ENCODE data around the gene ACBD6. TPM values are rescaled to one million over a fixed set of nuclear protein-coding genes. Genes with fewer than 3 reads are reported as not detected.

ACBD6 gene
- total RNA-seq, 4 donors from 2014 or later: 31.3 to 43.1 (median 36.9) TPM

DNA sequence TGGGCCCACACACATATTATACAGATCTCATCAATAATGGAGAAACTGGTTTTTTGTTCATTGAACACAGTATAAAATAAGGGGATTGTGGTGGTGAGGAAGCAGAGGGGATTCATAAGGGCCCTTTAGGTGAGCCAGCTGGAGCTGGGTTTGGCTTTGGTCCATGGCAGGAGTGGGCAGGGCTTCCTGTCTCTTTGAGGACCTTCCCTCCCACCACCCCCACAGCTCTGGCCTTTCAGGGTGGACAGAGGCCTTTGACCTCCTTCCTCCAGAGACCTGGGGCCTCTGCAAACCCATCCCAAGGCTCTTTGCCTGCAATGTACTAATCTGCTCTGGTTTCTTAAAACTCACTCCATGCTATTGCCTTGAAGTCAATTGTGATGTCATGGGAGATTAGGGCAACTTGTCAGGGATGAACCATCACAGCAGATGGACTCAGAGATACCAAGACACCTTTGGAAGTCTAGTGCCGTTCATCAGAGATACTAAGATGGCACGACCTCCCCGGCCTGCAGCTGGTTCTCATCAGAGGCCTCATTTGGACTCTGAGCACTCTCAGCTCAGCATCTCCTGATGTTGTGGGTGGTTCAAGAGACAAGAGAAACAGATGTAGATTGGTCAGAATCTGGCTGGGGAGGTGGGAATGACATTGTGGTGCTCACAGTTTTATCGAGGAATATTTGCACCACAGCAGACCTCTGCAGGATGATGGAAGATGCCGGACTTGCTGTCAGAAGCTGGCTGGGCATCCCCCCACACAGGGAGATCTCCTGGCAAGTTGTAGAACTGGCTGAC lies 234.4 kb downstream of the ACBD6 start:
- intact Hi-C loops (cut with DNase I; ENCODE audit: low total_unique reads): no loop called here
- no peak overlapping the region for H3K4me3 ChIP-seq (ENCODE audit: low read depth, poor library complexity, severe bottlenecking)
- no peak for TF ChIP-seq POLR2A (IDR thresholded peaks at IDR 0.05)
- TF ChIP-seq, protein P1, sequence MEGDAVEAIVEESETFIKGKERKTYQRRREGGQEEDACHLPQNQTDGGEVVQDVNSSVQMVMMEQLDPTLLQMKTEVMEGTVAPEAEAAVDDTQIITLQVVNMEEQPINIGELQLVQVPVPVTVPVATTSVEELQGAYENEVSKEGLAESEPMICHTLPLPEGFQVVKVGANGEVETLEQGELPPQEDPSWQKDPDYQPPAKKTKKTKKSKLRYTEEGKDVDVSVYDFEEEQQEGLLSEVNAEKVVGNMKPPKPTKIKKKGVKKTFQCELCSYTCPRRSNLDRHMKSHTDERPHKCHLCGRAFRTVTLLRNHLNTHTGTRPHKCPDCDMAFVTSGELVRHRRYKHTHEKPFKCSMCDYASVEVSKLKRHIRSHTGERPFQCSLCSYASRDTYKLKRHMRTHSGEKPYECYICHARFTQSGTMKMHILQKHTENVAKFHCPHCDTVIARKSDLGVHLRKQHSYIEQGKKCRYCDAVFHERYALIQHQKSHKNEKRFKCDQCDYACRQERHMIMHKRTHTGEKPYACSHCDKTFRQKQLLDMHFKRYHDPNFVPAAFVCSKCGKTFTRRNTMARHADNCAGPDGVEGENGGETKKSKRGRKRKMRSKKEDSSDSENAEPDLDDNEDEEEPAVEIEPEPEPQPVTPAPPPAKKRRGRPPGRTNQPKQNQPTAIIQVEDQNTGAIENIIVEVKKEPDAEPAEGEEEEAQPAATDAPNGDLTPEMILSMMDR (IDR thresholded peaks at IDR 0.05): no peak
- DNase-seq (ENCODE audit: low spot score in 2 of 2): peak in 1 of 2 donors; percentile 62
- 63 to 77% methylated on average over 5 of the region's 5 CpGs for WGBS, 2 donors

DNA sequence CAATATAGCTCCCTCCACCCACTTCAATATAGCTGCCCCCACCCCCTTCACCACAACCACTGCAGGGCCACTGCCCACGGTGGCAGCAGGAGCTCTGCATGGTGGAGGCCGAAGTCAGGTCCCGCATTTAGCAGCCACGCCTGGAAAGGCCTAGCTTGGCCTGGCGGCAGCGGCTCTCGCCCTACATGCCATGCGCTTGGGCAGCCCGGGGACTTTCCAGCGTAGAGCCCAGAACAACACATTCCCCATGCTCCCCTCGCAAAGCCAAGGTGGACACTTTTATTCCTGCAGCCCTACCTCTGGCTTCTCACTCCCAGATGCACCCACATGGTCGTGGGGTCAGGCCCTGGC lies 235.2 kb downstream of the ACBD6 start:
- no peak for TF ChIP-seq POLR2A (IDR thresholded peaks at IDR 0.05)
- TF ChIP-seq, protein P1 (IDR thresholded peaks at IDR 0.05): no peak
- intact Hi-C loops (cut with DNase I; ENCODE audit: low total_unique reads): no loop called here
- WGBS, 2 donors: 95 to 97% methylated on average over 12 of the region's 12 CpGs
- no peak overlapping the region for H3K4me3 ChIP-seq (ENCODE audit: low read depth, poor library complexity, severe bottlenecking)
- DNase-seq (ENCODE audit: low spot score in 2 of 2): peak in 1 of 2 donors; percentile 69

DNA sequence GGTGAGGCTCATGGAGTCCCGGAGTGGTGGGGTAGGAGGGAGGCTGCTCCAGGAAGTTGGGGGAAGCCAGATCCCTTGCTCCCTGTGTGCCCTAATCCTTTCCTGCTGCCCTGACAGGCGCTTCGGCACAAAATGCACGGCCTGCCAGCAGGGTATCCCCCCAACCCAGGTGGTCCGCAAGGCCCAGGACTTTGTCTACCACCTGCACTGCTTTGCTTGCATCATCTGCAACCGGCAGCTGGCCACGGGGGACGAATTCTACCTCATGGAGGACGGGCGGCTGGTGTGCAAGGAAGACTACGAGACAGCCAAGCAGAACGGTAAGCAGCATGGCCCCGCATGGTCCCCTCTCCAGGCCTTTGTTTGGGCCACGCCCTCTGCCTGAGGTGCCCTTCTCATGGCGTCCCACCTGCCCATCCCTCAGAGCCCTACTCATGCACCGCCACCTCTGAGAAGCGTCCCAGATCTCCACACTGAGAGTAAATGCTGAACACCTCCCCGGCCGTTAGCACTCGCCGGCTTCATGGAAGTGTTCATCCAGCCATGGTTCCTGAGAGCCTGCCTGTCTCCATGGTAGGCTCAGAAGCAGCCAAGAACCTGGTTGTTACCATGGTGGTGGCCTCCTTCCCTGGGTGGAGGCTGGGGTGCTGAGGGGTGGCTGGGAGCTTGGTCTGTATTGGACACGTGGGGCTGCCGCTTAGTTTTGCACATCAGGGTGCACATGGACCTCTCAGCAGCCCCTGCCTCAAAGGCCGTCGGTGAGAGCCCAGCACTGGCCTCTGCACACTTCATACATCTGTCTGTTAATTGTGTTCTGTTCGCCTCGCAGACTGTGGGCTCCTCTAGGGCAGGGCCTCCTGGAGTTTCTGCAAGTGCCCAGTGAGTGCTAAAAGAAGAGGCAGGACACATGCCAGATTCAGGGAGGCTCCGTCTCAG lies 235.8 kb downstream of the ACBD6 start:
- WGBS, 2 donors: 81 to 87% methylated on average over 27 to 28 of the region's 28 CpGs
- no peak overlapping the region for H3K4me3 ChIP-seq (ENCODE audit: low read depth, poor library complexity, severe bottlenecking)
- DNase-seq (ENCODE audit: low spot score in 2 of 2): peak in 1 of 2 donors; percentile 80
- TF ChIP-seq, protein P1 (IDR thresholded peaks at IDR 0.05): no peak
- TF ChIP-seq POLR2A (IDR thresholded peaks at IDR 0.05): no peak
- intact Hi-C loops (cut with DNase I; ENCODE audit: low total_unique reads): no loop called here

DNA sequence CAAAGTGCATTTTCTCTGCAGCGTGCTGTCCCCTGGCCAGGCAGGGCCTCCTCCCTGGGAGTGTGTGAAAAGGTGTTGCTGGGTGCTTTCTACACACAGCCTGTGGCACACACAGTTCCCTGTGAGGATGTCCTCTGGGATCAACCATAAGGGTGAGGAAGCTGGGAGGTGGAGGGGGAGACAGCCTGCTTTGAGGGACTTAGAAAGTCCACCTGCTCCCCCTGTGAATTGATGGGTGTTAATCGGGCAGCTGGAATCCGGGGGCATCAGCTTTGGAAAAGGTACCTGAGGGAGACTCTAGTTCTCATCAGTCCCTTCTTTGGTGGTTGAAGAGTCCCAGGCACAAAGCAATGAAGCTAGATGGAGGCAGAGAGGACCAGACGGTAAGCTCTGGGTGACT lies 236.5 kb downstream of the ACBD6 start:
- H3K4me3 ChIP-seq (ENCODE audit: low read depth, poor library complexity, severe bottlenecking): no peak overlapping the region
- DNase-seq (ENCODE audit: low spot score in 2 of 2): peak in 1 of 2 donors; percentile 63
- WGBS, 2 donors: 66 to 74% methylated on average over 4 of the region's 4 CpGs
- TF ChIP-seq, protein P1 (IDR thresholded peaks at IDR 0.05): no peak
- intact Hi-C loops (cut with DNase I; ENCODE audit: low total_unique reads): no loop called here

DNA sequence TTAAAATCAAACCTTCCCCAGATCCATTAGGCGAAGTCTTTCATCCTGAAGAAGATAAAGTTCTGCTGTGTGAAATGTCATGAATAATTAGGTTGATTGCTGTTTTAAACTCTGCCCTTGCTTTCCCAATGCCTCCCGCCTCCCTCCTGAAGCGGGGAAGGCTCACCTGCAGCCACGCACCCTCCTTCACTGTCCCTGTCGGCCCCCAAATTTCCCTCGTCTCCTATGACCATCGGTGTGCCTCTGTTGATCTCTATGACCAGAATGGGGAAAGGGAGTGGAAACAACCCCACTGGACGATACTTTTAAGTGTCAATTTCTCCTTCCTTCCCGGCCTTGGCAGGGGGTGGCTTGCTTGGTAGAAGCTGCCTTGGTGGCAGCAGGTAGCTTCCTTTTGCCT lies 237.2 kb downstream of the ACBD6 start:
- DNase-seq (ENCODE audit: low spot score in 2 of 2): no peak
- no peak for TF ChIP-seq POLR2A (IDR thresholded peaks at IDR 0.05)
- TF ChIP-seq, protein P1 (IDR thresholded peaks at IDR 0.05): no peak
- WGBS, 2 donors: 80% methylated on average over 9 of the region's 9 CpGs
- intact Hi-C loops (cut with DNase I; ENCODE audit: low total_unique reads): no loop called here
- no peak overlapping the region for H3K4me3 ChIP-seq (ENCODE audit: low read depth, poor library complexity, severe bottlenecking)

Measured in lower leg skin (tissue), 4 donors.